Erythroblast (primary cell): ENCODE data around the gene PARD3.

Experiments
- GATA1 ChIP-seq: IDR thresholded peaks from 2 replicates; pipeline ENCODE4 v1.6.1; 2011; ENCODE audit warnings: low read depth, mild to moderate bottlenecking, control low read depth, low read length, moderate library complexity
- POLR2A ChIP-seq: IDR thresholded peaks from 2 replicates; pipeline ENCODE4 v1.6.1; 2011; ENCODE audit warnings: mild to moderate bottlenecking, low read length

GRCh38 chr10:34154383-34154900 is 660.7 kb downstream of the PARD3 start:
- TF ChIP-seq POLR2A: no peak
- TF ChIP-seq GATA1: no peak
